Chondrocyte (in vitro differentiated cells): ENCODE measurements around the gene ZNF787. TPM values are rescaled to one million over a fixed set of nuclear protein-coding genes. Genes with fewer than 3 reads are reported as not detected.
"Not testable (repeated sequence)": the region's sequence is repeated elsewhere in the genome, so short reads cannot be mapped to it uniquely, and the experiment has no call there.

Experiments used
- DNase-seq: peaks from one replicate; pipeline ENCODE4 v3.0.0; 2021; ENCODE audit warnings: mixed read lengths, low spot score
- H3K27ac Mint-ChIP-seq: one replicate; pipeline ENCODE4 v1.8.0; 2021; ENCODE audit warnings: mild to moderate bottlenecking, moderate library complexity, mixed read lengths; ENCODE audit not compliant: unreplicated experiment
- H3K27me3 Mint-ChIP-seq: 2 replicates; pipeline ENCODE4 v1.8.0; 2021; ENCODE audit warnings: low read depth, mixed read lengths
- H3K36me3 Mint-ChIP-seq: 2 replicates; pipeline ENCODE4 v1.8.0; 2021; ENCODE audit warnings: low read depth, mixed read lengths
- H3K4me1 Mint-ChIP-seq: 2 replicates; pipeline ENCODE4 v1.8.0; 2021; ENCODE audit warnings: low read depth, mild to moderate bottlenecking, mixed read lengths
- H3K4me3 Mint-ChIP-seq: one replicate; pipeline ENCODE4 v1.8.0; 2021; ENCODE audit warnings: mild to moderate bottlenecking, moderate library complexity, mixed read lengths; ENCODE audit not compliant: unreplicated experiment
- H3K9me3 Mint-ChIP-seq: 2 replicates; pipeline ENCODE4 v1.8.0; 2021; ENCODE audit warnings: low read depth, mixed read lengths
- total RNA-seq: library from RNA; stranded (reverse); gene quantifications from 3 replicates; pipeline ENCODE4 v1.2.1, GENCODE V29; 2021
- TF ChIP-seq, protein P1 (sequence below): fragments of 200-600 bp; sonication (generic); IDR thresholded peaks from 2 replicates; pipeline ENCODE4 v1.5.0; 2021; ENCODE audit warnings: antibody characterized with exemption, mild to moderate bottlenecking, moderate library complexity

Gene ZNF787
- total RNA-seq, 1 donor from 2014 or later = 26.5 TPM

DNA sequence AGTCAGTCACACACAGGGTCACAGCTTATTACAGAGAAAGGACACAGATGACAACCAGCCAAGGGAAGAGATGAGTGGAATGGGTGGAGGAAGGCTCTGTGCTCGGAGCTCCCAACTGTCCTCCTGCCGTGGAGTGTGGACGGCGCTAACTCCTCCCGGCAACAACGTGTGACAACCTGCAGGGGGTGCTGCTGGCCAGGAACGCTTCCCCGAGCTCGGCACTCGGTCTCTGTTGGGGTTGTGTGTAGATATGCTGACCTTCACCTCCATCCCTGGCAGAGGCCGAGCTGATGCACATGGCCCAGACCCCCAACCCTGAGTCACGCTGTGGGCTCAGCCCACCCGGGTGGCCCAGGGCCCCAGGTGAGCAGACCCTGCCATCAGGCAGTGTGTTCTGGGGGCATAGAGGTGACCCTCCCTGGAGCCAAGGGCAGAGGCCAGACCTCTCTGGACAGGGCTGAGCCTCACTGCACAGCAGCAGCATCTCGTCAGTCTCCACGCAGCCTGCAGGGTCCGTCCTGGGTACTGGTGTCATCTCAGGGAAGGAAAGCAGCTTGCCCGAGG is 34.1 kb upstream of the ZNF787 start:
- TF ChIP-seq, protein P1, sequence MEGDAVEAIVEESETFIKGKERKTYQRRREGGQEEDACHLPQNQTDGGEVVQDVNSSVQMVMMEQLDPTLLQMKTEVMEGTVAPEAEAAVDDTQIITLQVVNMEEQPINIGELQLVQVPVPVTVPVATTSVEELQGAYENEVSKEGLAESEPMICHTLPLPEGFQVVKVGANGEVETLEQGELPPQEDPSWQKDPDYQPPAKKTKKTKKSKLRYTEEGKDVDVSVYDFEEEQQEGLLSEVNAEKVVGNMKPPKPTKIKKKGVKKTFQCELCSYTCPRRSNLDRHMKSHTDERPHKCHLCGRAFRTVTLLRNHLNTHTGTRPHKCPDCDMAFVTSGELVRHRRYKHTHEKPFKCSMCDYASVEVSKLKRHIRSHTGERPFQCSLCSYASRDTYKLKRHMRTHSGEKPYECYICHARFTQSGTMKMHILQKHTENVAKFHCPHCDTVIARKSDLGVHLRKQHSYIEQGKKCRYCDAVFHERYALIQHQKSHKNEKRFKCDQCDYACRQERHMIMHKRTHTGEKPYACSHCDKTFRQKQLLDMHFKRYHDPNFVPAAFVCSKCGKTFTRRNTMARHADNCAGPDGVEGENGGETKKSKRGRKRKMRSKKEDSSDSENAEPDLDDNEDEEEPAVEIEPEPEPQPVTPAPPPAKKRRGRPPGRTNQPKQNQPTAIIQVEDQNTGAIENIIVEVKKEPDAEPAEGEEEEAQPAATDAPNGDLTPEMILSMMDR = peak; percentile 53
- no peaks in the 10 kb centered on the region for H3K27me3 Mint-ChIP-seq
- no peaks in the 10 kb centered on the region for H3K9me3 Mint-ChIP-seq
- H3K4me3 Mint-ChIP-seq = no peak overlapping the region
- no peak for DNase-seq
- H3K36me3 Mint-ChIP-seq = peaks cover 18% of the 10 kb centered on the region
- H3K27ac Mint-ChIP-seq = no peak overlapping the region
- H3K4me1 Mint-ChIP-seq = peaks cover 9% of the 10 kb centered on the region

DNA sequence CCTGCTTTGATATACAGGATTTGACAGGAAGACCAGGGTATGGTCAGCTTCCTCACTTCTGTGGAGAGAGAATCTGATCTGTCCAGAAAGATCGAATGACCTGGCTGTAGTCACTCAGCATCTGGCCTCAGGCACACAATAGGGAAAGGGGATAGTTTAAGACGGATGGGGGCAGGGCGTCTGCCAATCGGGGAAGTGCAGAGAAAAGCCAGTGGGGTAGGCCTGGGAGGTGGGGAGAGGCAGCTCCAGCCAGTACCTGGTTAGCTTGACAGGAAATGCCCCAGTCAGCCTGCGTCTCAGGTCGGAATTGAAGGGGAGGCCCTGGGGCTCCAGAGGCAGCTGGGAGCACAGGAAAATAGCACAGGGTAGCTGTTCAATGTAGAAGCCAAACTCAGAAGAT is 32.4 kb upstream of the ZNF787 start:
- TF ChIP-seq, protein P1 = no peak
- Mint-ChIP-seq H3K4me1 (peaks cover 9% of the 10 kb centered on the region), H3K27ac (peak overlapping the region; percentile 60), H3K36me3 (peaks cover 16% of the 10 kb centered on the region), H3K9me3 (no peaks in the 10 kb centered on the region), H3K4me3 (no peak overlapping the region), H3K27me3 (no peaks in the 10 kb centered on the region)
- DNase-seq = no peak

DNA sequence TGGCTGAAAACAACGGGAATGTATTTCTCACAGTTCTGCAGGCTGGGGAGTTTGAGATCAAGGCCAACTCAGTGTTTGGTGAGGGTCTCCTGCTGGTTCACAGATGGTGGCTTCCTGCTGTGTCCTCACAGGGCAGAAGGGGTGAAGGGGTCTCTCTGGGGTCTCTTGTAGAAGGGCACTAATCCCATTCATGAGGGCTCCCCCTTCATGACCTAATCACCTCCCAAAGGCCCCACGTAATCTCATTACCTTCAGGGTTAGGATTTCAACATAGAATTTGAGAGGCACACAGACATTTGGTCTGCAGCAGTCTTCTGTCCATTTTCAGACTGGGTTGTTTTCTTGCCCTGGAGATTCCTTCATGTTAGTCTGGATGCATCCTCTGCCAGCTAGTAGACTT is 31.5 kb upstream of the ZNF787 start:
- no peaks in the 10 kb centered on the region for H3K9me3 Mint-ChIP-seq
- peaks cover 9% of the 10 kb centered on the region for H3K4me1 Mint-ChIP-seq
- TF ChIP-seq, protein P1 = no peak
- DNase-seq = no peak
- H3K36me3 Mint-ChIP-seq = peaks cover 19% of the 10 kb centered on the region
- no peak overlapping the region for H3K27ac Mint-ChIP-seq
- H3K27me3 Mint-ChIP-seq = no peaks in the 10 kb centered on the region
- no peak overlapping the region for H3K4me3 Mint-ChIP-seq

DNA sequence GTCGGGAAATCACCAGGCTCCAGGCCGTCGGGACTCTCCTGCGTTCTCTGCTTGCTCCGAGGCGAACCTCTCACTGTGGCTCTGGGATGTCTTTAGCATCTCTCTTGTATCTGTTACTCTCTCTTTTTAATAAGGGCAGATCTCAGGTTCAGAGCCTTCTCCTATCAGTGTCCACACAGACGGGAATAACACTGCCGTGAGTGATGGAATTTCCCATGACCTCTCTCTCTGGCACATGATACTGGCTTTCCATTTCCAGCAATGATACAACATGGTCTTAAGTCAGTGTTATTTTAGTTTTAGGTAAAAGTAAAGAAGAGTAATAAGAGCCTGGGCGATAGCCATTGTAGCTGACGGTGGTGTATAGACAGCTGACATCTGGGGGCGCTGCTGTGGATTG is 29.3 kb upstream of the ZNF787 start:
- Mint-ChIP-seq H3K9me3 (no peaks in the 10 kb centered on the region), H3K4me3 (no peak overlapping the region), H3K36me3 (peaks cover 14% of the 10 kb centered on the region), H3K4me1 (peaks cover 9% of the 10 kb centered on the region), H3K27me3 (no peaks in the 10 kb centered on the region), H3K27ac (peak overlapping the region; percentile 14)
- DNase-seq = no peak
- TF ChIP-seq, protein P1 = no peak

DNA sequence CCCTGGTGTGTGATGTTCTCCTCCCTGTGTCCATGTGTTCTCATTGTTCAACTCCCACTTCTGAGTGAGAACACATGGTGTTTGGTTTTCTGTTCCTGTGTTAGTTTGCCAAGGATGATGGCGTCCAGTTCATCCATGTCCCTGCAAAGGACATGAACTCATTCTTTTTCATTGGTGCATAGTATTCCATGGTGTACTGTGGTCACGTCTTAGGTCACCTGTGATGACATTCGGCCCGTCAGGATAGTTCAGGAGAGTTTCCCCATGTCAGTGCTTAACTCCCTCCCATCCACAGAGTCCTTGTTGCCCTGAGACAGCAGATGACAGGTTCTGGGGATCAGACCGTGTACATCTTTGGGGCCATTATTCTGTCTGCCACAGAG is 28.6 kb upstream of the ZNF787 start:
- Mint-ChIP-seq H3K27me3 (no peaks in the 10 kb centered on the region), H3K27ac (no peak overlapping the region), H3K36me3 (peaks cover 12% of the 10 kb centered on the region), H3K4me1 (peaks cover 9% of the 10 kb centered on the region), H3K9me3 (no peaks in the 10 kb centered on the region), H3K4me3 (no peak overlapping the region)
- no peak for DNase-seq
- TF ChIP-seq, protein P1 = no peak

DNA sequence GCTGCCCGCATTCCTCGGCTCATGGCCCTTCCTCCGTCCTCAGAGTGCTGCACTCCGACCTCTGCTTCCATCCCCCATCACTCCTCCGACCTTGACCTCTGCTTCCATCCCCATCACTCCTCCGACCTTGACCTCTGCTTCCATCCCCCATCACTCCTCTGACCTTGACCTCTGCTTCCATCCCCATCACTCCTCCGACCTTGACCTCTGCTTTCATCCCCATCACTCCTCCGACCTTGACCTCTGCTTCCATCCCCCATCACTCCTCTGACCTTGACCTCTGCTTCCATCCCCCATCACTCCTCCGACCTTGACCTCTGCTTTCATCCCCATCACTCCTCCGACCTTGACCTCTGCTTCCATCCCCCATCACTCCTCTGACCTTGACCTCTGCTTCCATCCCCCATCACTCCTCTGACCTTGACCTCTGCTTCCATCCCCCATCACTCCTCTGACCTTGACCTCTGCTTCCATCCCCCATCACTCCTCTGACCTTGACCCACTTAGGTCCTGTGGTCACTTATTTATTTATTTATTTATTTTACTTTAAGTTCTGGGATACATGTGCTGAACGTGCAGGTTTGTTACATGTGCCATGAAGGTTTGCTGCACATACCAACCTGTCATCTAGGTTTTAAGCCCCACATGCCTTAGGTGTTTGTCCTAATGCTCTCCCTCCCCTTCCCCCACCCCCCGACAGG is 28.0 kb upstream of the ZNF787 start:
- not testable (repeated sequence) for H3K9me3 Mint-ChIP-seq, H3K4me1 Mint-ChIP-seq, H3K27me3 Mint-ChIP-seq, H3K27ac Mint-ChIP-seq, DNase-seq, H3K4me3 Mint-ChIP-seq
- H3K36me3 Mint-ChIP-seq = peaks cover 12% of the 10 kb centered on the region
